Mucosa of descending colon (tissue), 3 donors: ENCODE data around the gene FAM107B. TPM values are rescaled to one million over a fixed set of nuclear protein-coding genes. Genes with fewer than 3 reads are reported as not detected.

ENCODE experiments used
- ATAC-seq: fragments of 200-7000 bp; cut with Tn5 transposase; one replicate; pipeline ENCODE4 v1.9.1; 2020; ENCODE audit warnings: mild to moderate bottlenecking, moderate library complexity
- DNase-seq, 3 donors: peaks; one replicate each; pipeline ENCODE4 v3.0.0-alpha.2; 2020
- H3K36me3 ChIP-seq: fragments of 200-600 bp; one replicate; pipeline ENCODE4 v1.8.0; 2021; ENCODE audit warnings: low read depth, mild to moderate bottlenecking
- H3K4me1 ChIP-seq: fragments of 200-600 bp; one replicate; pipeline ENCODE4 v1.8.0; 2021; ENCODE audit warnings: low read depth, mild to moderate bottlenecking
- H3K4me3 ChIP-seq: fragments of 200-600 bp; one replicate; pipeline ENCODE4 v1.8.0; 2021; ENCODE audit warnings: mild to moderate bottlenecking
- H3K9me3 ChIP-seq: fragments of 200-600 bp; one replicate; pipeline ENCODE4 v1.8.0; 2021; ENCODE audit warnings: mild to moderate bottlenecking
- intact Hi-C, 2 donors: fragments of 100-400 bp; cut with DNase I in 1 of 2; cut with micrococcal nuclease in 1 of 2; formaldehyde crosslinking; loops; one replicate each; pipeline versions ENCODE4 v1.11.0 to v1.11.1; 2022; cut with DNase I, micrococcal nuclease
- total RNA-seq, 3 donors: library from RNA; stranded (reverse); fragmentation: NEBNext Ultra II Directional in 2 of 3; extraction: Animal tissue kit (Norgen Biotek cat#: 25700) in 2 of 3; gene quantifications; one replicate each; pipeline versions ENCODE4 v1.2.1 to v1.2.4, GENCODE V29; 2021 to 2023
- TF ChIP-seq, protein P1 (sequence below): fragments of 200-600 bp; IDR thresholded peaks from one replicate; pipeline ENCODE4 v1.8.0; 2022; ENCODE audit warnings: antibody characterized with exemption, mild to moderate bottlenecking
- donor health status: DM: no; HTN: no; CAD: no; lungs with moderate emphysema.
- donor health status: DM: no; HTN: no; CAD: no.
- donor health status: DM: no; HTN: yes; CAD: no.

FAM107B gene
- total RNA-seq, 3 donors from 2014 or later: 45.6 to 77.7 (median 76.9) TPM

DNA sequence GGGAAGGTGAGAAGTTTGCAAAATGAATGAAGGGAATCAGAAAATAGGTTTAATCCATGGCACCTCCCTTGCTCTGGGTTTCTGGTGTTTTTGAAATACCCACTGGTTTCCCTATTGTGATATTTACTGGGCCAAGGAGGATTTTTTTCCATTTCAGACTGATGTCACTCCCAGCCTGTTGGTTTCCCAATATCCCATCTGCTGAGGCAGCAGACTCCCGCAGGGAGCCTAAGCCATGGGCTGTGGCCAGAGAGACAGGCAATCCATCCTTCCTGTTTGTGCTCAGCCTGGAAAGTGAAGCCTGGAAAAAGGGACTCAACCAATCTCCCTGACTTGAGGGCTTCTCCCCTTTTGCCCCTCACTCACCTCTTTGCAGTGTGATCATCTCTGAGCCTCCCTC is 22.8 kb downstream of the FAM107B start:
- DNase-seq (peak in 1 of 3 donors; percentile 30), ATAC-seq (peak; percentile 38)
- H3K9me3 ChIP-seq: no peaks in the 10 kb centered on the region

DNA sequence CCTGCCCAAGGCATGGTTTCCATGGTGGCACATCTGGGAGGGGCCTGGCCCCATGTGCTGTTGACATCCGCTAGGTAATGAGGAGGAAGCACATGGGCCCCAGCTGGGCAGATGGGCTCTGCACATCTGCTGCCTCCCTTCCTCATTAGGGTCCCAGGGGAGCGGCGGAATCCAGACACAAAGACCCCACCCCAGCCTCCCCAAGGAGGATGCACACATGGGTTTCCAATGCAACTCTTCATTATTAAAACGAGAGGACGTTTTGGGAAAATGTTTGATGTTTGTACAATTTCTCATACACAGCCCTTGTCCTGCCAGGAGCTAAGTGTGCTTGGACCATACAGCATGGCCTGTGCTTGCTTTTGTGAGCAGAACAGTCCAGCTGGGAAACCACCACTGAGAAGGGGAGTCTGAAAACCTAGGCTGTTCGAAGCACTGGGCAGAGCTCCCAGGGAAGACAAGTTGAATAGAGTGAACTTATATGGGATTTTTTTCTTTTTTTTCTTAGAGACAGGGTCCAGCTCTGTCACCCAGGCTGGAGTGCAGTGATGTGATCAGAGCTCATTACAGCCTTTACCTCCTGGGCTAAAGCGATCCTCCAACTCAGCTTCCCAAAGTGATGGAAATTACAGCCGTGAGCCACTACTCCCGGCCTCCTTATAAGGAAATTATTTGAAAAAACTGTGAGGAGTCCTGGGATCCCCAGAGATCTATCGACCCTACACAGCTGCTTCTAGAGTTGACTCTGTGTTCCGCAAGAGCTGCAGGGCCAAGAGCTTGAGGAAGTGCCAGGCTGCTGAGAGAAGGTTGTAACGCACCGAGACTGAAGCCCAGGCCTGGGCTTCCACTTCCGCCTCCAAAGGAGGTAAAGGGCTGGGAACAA is 23.4 kb downstream of the FAM107B start:
- Histone ChIP-seq H3K4me1 (peaks cover 9% of the 10 kb centered on the region), H3K36me3 (no peaks in the 10 kb centered on the region), H3K4me3 (no peak overlapping the region), H3K9me3 (no peaks in the 10 kb centered on the region)
- DNase-seq (peak in 2 of 3 donors; percentile 14 to 82), ATAC-seq (peak; percentile 66)
- intact Hi-C loops: no loop called here
- TF ChIP-seq, protein P1, sequence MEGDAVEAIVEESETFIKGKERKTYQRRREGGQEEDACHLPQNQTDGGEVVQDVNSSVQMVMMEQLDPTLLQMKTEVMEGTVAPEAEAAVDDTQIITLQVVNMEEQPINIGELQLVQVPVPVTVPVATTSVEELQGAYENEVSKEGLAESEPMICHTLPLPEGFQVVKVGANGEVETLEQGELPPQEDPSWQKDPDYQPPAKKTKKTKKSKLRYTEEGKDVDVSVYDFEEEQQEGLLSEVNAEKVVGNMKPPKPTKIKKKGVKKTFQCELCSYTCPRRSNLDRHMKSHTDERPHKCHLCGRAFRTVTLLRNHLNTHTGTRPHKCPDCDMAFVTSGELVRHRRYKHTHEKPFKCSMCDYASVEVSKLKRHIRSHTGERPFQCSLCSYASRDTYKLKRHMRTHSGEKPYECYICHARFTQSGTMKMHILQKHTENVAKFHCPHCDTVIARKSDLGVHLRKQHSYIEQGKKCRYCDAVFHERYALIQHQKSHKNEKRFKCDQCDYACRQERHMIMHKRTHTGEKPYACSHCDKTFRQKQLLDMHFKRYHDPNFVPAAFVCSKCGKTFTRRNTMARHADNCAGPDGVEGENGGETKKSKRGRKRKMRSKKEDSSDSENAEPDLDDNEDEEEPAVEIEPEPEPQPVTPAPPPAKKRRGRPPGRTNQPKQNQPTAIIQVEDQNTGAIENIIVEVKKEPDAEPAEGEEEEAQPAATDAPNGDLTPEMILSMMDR: no peak

More for the DNA sequence above, 22.8 kb downstream of the FAM107B start:
- intact Hi-C loops: no loop called here
- TF ChIP-seq, protein P1: no peak
- peaks cover 9% of the 10 kb centered on the region for H3K4me1 ChIP-seq
- H3K36me3 ChIP-seq: no peaks in the 10 kb centered on the region
- no peak overlapping the region for H3K4me3 ChIP-seq

DNA sequence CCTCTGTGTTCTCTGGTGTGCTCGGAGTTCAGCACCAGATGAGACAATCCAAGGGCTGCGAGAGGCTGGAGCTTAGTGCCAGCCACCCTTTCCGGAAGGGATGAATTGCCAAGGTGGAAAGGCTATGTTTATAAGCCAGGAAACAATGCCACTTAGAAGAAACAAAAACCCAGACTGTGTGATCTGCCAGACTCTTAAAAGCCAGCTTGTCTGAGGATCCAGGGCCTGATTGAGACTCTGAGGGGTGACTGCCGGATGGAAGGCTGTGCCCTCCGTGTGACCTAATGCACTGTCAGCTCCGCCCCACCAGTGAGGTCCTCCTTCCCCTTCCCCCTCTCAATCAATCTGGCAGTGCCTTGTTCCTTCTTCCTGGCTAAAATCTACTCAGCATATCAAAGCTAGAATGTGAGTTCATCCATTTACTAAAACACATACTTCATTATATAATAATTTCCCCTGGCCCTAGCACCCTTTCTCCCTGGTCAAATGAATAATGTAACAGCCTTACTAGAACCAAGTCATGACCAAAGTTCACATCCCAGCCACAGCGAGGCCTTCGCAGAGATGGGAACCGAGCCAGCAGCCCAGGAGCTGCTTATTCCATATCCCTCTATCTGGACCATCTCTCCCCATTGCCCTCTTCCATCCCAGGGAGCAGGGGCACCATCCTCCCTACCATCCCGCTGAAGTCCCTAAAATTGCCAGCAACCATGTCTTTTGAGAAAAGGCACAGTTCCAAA is 25.5 kb downstream of the FAM107B start:
- Histone ChIP-seq H3K4me3 (no peak overlapping the region), H3K36me3 (no peaks in the 10 kb centered on the region), H3K9me3 (no peaks in the 10 kb centered on the region), H3K4me1 (peaks cover 9% of the 10 kb centered on the region)
- peak in 2 of 3 donors; percentile 44 to 52 for DNase-seq
- intact Hi-C loops: no loop called here
- TF ChIP-seq, protein P1: no peak
- ATAC-seq: peak; percentile 65

DNA sequence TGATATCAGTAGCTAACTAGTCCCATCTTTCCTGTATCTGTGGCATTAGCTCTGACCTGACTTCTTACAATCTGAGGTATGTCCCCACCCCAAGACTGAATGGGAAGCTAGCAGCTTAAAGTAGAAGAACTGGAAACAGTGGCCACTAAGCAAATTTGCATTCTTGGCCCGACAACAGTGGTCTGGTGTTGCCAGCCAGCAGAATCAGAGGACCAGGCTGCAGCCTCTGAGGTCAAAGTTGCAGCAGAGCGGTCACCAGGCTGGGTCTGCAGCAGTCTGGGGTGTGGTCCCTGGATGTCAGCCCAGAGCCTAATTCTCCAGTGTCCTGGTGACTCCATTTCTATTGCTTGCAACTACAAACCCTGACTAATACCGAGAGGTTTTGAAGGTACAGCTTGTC is 26.3 kb downstream of the FAM107B start:
- Histone ChIP-seq H3K4me1 (peaks cover 9% of the 10 kb centered on the region), H3K9me3 (no peaks in the 10 kb centered on the region), H3K4me3 (no peak overlapping the region), H3K36me3 (no peaks in the 10 kb centered on the region)
- TF ChIP-seq, protein P1: no peak
- ATAC-seq: peak; percentile 20
- intact Hi-C loops: no loop called here
- peak in 1 of 3 donors; percentile 17 for DNase-seq

DNA sequence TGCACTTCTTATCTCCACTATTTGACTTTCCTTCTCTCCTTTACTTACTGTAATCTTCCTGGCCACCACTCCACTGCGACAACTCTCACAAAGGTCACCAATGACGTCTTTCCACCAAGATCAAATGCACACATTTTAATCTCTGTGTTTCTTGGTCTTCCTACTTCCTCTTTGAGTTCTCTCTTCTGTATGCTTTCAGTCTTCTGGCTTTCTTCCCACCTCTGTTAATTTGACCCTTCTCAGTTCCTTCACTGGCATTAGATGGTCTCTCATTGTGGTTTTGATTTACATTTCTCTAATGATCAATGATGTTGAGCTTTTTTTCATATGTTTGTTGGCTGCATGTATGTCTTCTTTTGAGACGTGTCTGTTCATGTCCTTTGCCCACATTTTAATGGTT is 31.9 kb downstream of the FAM107B start:
- TF ChIP-seq, protein P1: no peak
- no peaks in the 10 kb centered on the region for H3K4me1 ChIP-seq
- H3K36me3 ChIP-seq: no peaks in the 10 kb centered on the region
- H3K9me3 ChIP-seq: no peaks in the 10 kb centered on the region
- intact Hi-C loops: no loop called here
- ATAC-seq (peak; percentile 94), DNase-seq (peak in 1 of 3 donors; percentile 33)
- H3K4me3 ChIP-seq: no peak overlapping the region
